HG02588 (cell line): ENCODE data around the gene NRN1L.

ENCODE experiments used
- ATAC-seq: cut with Tn5 transposase; IDR thresholded peaks from one replicate; pipeline ENCODE4 v1.9.1; 2021; ENCODE audit warnings: mild to moderate bottlenecking, moderate library complexity; ENCODE audit not compliant: unreplicated experiment

Gene NRN1L

DNA sequence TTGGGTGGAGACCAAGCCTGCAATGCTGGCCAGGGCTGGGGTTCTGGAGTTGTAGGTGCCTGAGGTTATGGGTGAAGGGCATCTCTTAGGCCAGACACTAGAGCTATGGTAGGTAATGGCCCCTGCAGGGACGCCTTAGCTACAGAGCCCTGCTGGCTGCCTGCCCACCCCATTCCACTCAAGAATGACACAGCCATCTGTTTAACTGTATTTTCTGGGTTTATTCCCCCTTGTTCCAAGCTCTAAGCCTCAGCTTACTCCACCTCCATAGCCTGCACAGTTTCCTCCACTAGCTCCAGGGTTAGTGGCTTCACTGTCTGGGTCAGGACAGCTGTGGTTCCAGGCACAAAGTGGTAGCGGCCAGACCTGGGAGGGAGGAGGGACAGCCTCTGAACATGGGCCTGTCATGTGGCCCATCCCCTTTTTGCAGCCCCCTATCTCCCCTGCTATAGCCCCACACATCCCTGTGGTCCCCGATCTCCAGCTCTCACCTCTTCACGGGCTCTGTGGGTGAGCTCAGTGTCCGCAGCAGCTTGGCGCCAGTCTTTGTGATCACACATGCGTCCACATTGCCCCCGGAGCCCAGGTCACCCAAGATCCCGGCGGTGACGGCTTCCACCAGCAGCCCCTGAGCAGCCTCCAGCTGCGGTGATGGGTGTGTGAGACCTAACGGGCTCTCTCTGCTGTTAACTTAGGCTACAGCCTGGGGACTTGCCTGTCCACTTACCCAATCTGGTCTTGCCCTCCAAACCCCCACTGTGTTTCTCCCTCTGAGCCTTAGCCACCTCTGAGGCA, 49.8 kb downstream of the NRN1L start:
- no peak for ATAC-seq

- no peak for ATAC-seq
Measured at GRCh38 chr16:67935101-67935401, 50.4 kb downstream of the NRN1L start.

DNA sequence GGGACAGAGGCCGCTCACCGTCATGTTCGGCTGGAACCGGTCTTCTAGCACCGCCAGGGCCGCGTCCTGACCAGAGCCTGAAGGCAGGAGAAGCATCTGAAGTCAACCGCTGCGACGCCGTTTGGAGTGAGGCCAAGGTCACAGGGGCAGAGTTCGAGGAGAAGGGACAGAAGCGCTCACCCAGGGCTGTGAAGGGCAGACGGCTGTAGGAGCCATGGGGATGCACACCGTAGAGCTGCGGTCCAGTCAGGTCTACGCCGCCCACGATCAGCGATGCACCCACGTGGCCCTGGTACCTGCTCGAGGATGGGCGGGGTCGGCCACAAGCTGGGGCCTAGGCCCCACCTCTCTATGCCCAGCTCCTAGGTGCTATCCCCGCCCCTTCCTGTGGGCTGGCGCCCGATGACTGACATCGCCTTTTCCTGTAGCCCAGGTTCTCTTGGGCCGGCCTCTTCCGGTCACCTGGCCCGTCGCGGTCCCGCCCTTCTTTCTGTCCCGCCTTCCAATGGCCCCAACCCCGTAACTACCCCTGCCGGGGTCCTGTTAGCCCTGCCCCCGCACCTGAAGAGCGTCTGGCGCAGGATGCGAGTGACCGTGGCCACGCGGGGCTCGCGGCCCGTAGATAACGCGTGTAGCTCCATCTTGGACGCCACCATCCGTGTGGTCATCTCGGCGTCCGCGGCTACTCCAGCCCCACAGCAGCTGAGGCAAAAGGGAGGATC, 50.9 kb downstream of the NRN1L start:
- peak; percentile 77 for ATAC-seq
